GM18511 (cell line): ENCODE results near the gene GGA3.
"Not testable (repeated sequence)": the region's sequence is repeated elsewhere in the genome, so short reads cannot be mapped to it uniquely, and the experiment has no call there.

Experiments used
- ATAC-seq: cut with Tn5 transposase; IDR thresholded peaks from one replicate; pipeline ENCODE4 v1.9.1; 2021; ENCODE audit warnings: mild to moderate bottlenecking, moderate library complexity; ENCODE audit not compliant: unreplicated experiment

Gene GGA3

GRCh38 chr17:75227729-75228128 lies 33.7 kb downstream of the GGA3 start:
- no peak for ATAC-seq

- no peak for ATAC-seq
Observed at GRCh38 chr17:75225016-75225415, 36.4 kb downstream of the GGA3 start.

GRCh38 chr17:75219815-75220214 lies 41.6 kb downstream of the GGA3 start:
- ATAC-seq = no peak

- no peak for ATAC-seq
Observed at GRCh38 chr17:75218131-75218530, 43.3 kb downstream of the GGA3 start.

GRCh38 chr17:75209061-75209460 lies 52.3 kb downstream of the GGA3 start:
- ATAC-seq = no peak

GRCh38 chr17:75208161-75208560 lies 53.2 kb downstream of the GGA3 start:
- no peak for ATAC-seq

GRCh38 chr17:75207760-75208159 lies 53.6 kb downstream of the GGA3 start:
- no peak for ATAC-seq

GRCh38 chr17:75207050-75207407 lies 54.4 kb downstream of the GGA3 start:
- ATAC-seq = not testable (repeated sequence)

- ATAC-seq = peak; percentile 13
Observed at GRCh38 chr17:75205793-75206163, 55.6 kb downstream of the GGA3 start.

GRCh38 chr17:75205037-75205792 lies 56.2 kb downstream of the GGA3 start, which contains the start of gene NUP85:
Gene NUP85 (plus strand): TSS chr17:75205679. CDS start chr17:75205762, 83 bp downstream.
- peak; percentile 75 for ATAC-seq

GRCh38 chr17:75199886-75200618 lies 61.4 kb downstream of the GGA3 start:
- ATAC-seq = no peak

- ATAC-seq = no peak
Observed at GRCh38 chr17:75194879-75195278, 66.5 kb downstream of the GGA3 start.

- ATAC-seq = no peak
Observed at GRCh38 chr17:75191584-75191983, 69.8 kb downstream of the GGA3 start.

GRCh38 chr17:75188614-75189013 lies 72.8 kb downstream of the GGA3 start:
- no peak for ATAC-seq
